NCI-H2081 (cell line): Measurements from ENCODE around the gene SLC39A10.
"Not testable (repeated sequence)": the region's sequence is repeated elsewhere in the genome, so short reads cannot be mapped to it uniquely, and the experiment has no call there.

Experiments used
- DNase-seq, 2 experiments: peaks; one replicate each; lab custom pipeline; 2025; lab: John Stamatoyannopoulos, UW

SLC39A10 gene

DNA sequence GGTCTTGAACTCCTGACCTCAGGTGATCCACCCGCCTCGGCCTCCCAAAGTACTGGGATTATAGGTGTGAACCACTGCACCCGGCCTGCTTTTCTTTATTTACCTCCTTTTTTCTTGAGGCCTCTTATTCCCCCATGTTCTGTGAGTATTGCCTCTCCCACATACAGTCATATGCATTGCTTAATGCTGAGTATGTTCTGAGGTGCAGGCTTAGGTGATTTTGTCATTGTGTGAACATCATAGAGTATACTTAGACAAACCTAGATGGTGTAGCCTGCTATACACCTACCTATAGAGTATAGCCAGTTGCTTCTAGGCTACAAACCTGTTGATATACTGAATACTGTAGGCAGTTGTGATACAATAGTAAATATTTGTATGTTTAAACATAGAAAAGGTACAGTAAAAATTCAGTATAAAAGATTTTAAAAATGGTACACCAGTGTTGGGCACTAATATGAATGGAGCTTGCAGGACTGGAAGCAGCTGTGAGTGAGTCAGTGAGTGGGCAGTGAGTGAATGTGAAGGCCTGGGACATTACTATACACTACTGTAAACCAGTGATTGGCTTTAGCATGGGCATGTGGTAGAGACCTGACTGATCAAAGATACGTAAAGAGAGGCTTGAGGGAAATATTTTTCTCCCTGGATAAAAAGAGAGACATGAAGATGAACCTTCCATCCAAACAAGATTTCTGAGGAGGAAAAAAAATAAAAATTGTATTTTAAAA is 17.6 kb downstream of the SLC39A10 start:
- no peak for DNase-seq

DNA sequence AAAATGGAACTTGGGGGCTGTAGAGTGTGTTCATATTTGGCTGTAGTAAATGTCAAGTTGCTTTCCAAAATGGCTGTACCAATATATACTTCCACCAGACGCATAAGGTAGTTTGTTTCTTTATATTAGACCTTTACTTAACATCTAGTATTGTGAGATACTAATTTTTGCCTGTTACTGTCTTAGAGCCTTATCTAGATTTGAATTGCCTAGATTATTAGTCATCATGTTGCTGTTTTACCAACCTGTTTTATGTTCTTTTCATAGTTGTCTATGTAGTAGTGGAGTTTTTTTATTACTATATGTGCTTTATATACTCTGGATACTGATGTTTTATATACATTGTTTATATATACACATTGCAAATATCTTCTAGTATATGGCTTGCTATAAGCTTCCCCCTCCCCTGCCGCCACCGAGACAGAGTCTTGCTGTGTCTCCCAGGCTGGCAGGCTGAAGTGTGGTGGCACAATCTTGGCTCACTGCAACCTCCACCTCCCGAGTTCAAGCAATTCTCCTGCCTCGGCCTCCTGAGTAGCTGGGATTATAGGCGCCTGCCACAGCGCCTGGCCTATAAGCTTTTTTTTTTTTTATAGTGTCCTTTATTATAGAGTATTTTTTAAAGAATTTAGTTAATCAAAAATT is 18.9 kb downstream of the SLC39A10 start:
- DNase-seq: no peak

GRCh38 chr2:195677290-195677689 is 20.3 kb downstream of the SLC39A10 start:
- no peak for DNase-seq

- DNase-seq: no peak
Measured at GRCh38 chr2:195677884-195678283, 20.9 kb downstream of the SLC39A10 start.

DNA sequence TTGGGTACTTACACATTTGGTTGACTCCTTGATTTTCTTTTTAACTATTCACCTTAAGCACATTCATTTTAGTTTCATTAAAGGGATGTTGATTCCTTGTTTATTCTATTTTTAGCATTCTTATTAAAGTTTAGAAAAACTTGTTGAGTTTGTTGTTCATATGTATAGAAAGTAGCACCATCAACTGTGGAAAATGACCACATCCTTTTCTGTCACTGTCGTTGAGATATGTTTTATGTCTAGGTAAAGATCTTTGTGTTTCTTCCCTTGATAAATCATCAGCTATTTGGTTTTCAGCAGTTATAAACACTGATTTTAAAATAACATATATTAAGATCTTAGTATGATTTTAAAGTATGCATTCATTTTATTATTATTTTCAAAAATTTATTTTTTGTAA is 25.1 kb downstream of the SLC39A10 start:
- DNase-seq: no peak

DNA sequence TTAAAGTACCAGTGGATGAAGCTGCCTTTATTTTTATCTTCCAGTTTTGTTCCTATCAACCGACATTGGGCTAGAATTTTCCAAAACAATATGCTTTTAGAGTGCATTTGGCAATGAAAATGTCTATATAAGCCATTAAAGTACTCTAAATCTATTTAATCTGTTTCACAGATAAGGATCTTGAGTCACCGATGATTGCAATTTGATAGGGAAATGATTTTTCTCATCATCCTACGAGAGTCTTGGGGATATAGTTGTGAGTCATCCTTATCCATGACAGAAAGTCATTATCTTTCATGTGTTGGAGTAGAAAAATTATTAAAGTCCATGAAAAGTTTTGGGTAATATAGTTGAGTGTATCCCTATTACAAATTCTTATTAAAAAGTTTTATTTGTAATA is 26.1 kb downstream of the SLC39A10 start:
- DNase-seq: no peak

DNA sequence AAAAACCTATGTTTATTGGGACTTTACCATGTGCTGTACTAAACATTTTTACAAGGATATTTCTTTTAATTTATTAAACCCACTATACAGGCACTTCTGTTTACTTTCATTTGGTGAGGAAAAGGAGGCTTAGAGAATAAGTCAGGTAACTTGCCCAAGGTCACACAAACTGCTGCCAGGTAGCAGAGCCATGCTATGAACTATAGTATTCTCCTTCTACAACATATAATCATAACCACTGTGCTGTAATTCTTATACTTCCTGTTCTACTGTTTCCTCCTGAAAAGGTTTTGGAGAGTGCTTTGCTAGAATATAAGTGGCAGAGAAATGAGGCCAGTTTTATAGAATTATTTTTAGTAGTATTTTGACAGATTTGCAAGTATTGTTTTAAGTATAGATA is 29.5 kb downstream of the SLC39A10 start:
- no peak for DNase-seq

DNA sequence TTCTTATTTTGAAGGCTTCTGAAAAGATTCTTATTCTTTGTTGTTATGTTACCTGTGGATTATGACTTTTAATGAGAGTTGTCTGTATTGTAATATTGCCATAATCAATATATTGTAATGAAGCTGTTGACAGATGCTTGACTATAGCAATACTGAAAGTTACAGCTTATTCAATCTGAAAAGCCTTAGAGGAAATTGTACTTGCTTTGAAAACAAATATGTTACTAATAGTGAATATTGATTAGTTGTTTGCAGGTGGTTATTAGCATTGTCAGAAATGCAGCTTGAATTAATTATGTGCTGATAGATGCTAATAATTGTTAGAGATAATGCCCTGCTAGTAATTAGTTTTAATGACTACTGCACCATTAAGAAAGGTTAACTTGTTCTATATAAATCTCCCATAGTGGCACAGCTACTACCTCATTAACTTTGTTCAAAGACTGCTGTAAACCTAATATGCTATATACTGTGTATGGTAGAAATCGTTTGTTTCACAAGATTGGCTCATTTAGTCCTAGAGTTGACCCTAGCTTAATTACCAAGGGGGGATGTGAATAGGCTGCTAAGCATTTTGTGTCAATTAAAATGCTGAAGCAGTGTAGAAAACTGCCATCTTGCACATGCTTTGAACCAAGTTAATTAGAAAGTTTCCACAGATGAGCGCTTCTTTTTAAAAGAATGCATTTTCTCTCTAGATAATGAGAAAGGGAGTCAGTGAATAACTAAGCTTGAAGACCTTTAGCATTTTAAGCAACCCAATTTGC is 30.5 kb downstream of the SLC39A10 start:
- DNase-seq: no peak

GRCh38 chr2:195692531-195692930 is 35.5 kb downstream of the SLC39A10 start:
- DNase-seq: not testable (repeated sequence)

- no peak for DNase-seq
Measured at GRCh38 chr2:195694553-195694952, 37.5 kb downstream of the SLC39A10 start.

DNA sequence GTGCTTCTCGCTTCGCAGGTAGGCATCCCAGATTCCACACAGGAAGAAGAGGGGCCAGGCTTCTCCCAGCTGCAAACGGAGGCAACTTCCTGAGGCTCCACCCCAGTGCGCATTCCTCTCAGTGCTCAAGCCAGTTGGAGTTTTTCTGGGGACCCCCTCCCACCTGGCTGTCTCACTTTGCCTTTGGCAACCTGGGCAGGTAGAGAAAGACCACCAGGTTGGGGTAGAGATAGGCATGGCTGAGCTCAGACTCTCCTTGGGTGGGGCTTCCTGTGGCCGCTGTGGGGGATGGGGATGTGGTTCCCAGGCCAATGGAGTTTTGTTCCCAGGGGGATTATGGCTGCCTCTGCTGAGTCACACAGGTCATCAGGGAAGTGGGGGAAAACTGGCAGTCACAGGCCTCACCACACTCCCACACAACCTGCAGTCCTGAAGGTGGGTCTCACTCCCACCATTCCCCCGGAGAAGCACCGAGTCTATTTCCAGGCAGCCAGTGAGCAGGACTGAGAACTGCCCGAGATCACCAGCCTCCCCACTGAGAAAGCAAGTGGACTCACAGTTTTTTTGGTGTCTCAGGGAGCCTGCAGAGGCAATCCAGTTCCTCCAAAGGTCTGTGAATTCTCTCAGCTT is 38.1 kb downstream of the SLC39A10 start:
- no peak for DNase-seq

DNA sequence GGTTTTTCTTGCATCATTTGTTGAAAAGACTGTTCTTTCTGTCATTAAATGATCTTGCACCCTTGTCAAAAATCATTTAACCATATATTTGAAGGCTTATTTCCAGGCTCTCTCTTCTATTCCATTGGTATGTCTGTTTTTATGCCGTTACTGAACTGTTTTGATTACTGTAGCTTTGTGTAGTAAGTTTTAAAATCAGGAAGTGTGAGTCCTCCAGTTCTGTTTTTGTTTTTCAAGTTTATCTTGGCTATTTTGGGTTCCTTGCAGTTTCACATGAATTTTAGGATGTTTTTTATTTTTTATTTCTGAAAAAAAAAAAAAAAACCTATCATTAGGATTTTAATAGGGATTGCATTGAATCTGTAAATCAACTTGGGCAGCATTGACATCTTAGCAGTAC is 39.0 kb downstream of the SLC39A10 start:
- DNase-seq: no peak

- DNase-seq: no peak
Measured at GRCh38 chr2:195697681-195698220, 40.7 kb downstream of the SLC39A10 start.

DNA sequence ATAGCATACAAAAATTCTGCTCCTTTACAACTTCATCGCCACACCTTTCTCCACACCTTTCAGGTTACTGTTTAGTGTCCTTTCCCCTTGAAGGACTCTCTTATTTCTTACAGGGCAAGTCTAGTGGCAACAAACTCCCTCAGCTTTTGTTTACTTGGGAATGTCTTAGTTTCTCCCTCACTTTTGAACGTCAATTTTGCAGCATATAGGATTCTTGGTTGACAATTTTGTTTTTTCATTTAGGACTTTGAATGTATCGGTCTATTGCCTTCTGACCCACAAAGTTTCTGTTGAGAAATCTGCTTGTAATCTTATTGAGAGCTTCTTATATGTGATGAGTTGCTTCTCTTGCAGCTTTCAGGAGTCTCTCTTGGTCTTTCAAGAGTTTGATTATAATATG is 43.5 kb downstream of the SLC39A10 start:
- no peak for DNase-seq

GRCh38 chr2:195706161-195706900 is 49.3 kb downstream of the SLC39A10 start:
- no peak for DNase-seq

GRCh38 chr2:195709901-195710806 is 53.1 kb downstream of the SLC39A10 start:
- DNase-seq: no peak

DNA sequence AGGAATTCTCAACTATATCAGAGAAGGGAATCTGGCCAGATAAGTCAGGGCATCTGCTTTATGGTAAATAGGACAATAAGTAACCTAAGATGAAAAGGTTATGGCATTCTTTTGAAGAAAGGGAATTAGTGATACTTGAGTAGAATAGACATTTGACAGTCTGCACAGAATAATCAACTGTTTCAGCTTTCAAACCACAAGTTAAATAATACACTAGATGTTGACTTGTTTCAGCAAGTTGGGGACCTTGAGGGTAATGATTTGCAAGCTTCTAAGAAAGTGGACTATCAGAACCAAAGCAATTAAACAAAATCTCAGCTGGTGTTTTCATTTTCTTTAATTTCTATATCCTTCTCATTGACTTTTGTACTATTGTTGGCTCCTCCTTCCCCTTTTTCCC is 54.5 kb downstream of the SLC39A10 start:
- DNase-seq: no peak

DNA sequence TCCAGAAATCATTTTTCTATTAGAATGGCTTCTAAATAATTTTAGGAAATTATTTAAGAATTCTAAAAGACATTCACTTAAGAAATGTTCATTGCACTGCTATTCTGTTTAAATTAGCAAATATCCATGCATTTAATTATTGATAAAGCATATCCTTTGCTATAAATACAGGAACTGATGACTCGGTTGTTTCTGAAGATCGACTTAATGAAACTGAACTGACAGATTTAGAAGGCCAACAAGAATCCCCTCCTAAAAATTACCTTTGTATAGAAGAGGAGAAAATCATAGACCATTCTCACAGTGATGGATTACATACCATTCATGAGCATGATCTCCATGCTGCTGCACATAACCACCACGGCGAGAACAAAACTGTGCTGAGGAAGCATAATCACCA is 59.4 kb downstream of the SLC39A10 start:
- no peak for DNase-seq

DNA sequence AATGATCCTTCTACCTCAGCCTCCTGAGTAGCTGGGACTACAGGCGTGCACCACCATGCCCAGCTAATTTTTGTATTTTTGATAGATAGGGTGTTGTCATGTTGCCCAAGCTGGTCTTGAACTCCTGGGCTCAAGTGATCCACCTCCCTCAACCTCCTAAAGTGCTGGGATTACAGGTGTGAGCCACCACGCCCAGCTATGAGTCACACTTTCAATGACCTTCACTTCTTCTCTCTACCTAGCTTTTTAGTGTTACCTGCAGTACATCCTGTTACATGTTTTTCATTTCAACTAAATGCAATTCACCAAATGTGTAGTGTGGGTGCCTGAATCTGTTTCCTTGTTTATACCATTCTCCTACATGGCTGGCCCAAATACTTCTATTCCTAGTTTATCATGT is 64.0 kb downstream of the SLC39A10 start:
- no peak for DNase-seq

GRCh38 chr2:195722075-195722474 is 65.0 kb downstream of the SLC39A10 start:
- DNase-seq: no peak

- no peak for DNase-seq
Measured at GRCh38 chr2:195727106-195727505, 70.1 kb downstream of the SLC39A10 start.
